GM12864 (cell line): ENCODE measurements around the gene FOXP4.

ENCODE experiments used
- DNase-seq: peaks from one replicate; pipeline ENCODE4 v3.0.0-alpha.2; 2011; ENCODE audit warnings: low read depth
- H3K4me3 ChIP-seq: 2 replicates; pipeline ENCODE4 v1.5.1; 2011; ENCODE audit warnings: mild to moderate bottlenecking, low read depth, low read length, control low read depth
- CTCF ChIP-seq: IDR thresholded peaks from 2 replicates; pipeline ENCODE4 v1.5.1; 2011; ENCODE audit warnings: low read depth, mild to moderate bottlenecking, moderate library complexity, low read length, control low read depth, inconsistent platforms; ENCODE audit errors: missing control alignments

Gene FOXP4

GRCh38 chr6:41502917-41503671 lies 43.1 kb upstream of the FOXP4 start:
- no peak for DNase-seq
- no peak overlapping the region for H3K4me3 ChIP-seq
- no peak for TF ChIP-seq CTCF

GRCh38 chr6:41503827-41504465 lies 42.2 kb upstream of the FOXP4 start:
- DNase-seq = no peak
- TF ChIP-seq CTCF = no peak
- H3K4me3 ChIP-seq = no peak overlapping the region; the same call in 1 of the 2 replicates

DNA sequence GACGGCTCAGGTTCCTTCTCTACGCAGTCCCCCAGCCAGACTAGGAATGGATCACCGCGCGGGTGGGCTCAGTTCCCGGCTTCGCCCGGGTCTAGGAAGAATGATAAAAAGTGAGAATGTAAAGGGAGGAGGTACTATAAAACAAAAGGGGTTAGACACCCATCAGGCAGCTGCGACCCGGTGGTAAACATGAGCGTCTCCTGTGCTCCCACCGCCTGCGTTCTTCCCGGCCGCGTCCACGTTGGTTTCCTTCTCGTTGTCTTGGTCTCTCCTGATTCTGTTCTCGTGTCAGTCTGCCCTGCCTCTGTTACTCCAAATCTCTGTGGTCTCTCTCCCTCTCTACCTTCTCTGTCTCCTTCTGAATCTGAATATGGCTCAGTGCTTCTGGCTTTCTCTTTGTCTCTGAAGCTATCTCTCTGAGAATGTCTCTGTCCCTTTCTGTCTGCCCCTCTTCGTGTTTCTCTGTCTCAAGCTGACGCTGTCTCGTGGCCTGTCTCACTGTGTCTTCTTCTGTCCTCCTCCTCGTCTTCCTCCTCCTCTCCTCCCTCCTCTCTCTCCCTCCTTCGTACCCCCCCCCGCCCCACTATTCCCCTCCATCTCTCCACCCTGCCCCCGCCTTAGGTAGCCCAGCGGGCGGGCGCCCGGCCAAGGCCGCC lies 41.6 kb upstream of the FOXP4 start:
- DNase-seq = no peak
- no peak for TF ChIP-seq CTCF
- peak overlapping the region; percentile 32; the same call in 1 of the 2 replicates for H3K4me3 ChIP-seq

GRCh38 chr6:41505122-41506049 lies 40.8 kb upstream of the FOXP4 start:
- no peak for DNase-seq
- TF ChIP-seq CTCF = no peak
- H3K4me3 ChIP-seq = peak overlapping the region; percentile 32

- DNase-seq = no peak
- H3K4me3 ChIP-seq = no peak overlapping the region
- no peak for TF ChIP-seq CTCF
Measured at GRCh38 chr6:41508479-41508878, 37.7 kb upstream of the FOXP4 start.

- H3K4me3 ChIP-seq = no peak overlapping the region
- no peak for DNase-seq
- no peak for TF ChIP-seq CTCF
Measured at GRCh38 chr6:41509580-41509979, 36.6 kb upstream of the FOXP4 start.
